UCSD-AML1 (cell line): Measurements from ENCODE around the gene INPP4A.

Experiments
- DNase-seq: peaks from one replicate; lab custom pipeline; 2025; ENCODE audit not compliant: unreplicated experiment; lab: John Stamatoyannopoulos, UW

The INPP4A gene

GRCh38 chr2:98509542-98510321, 65.1 kb downstream of the INPP4A start:
- no peak for DNase-seq

- no peak for DNase-seq
These were observed 65.6 kb downstream of the INPP4A start for GRCh38 chr2:98510322-98510662.

- no peak for DNase-seq
These were observed 67.3 kb downstream of the INPP4A start for GRCh38 chr2:98511981-98512380.

- DNase-seq, result no peak
These were observed 68.0 kb downstream of the INPP4A start for GRCh38 chr2:98512699-98513098.

GRCh38 chr2:98514096-98514639, 69.5 kb downstream of the INPP4A start:
- no peak for DNase-seq

- DNase-seq, result no peak
These were observed 70.2 kb downstream of the INPP4A start for GRCh38 chr2:98514879-98515249.

GRCh38 chr2:98515250-98515991, 70.8 kb downstream of the INPP4A start:
- DNase-seq, result no peak

GRCh38 chr2:98516571-98516970, 71.9 kb downstream of the INPP4A start:
- no peak for DNase-seq

GRCh38 chr2:98517636-98518035, 73.0 kb downstream of the INPP4A start:
- DNase-seq, result no peak

- peak; percentile 49 for DNase-seq
These were observed 73.4 kb downstream of the INPP4A start for GRCh38 chr2:98518101-98518500.

GRCh38 chr2:98519156-98519555, 74.5 kb downstream of the INPP4A start:
- DNase-seq, result no peak

- DNase-seq, result no peak
These were observed 75.2 kb downstream of the INPP4A start for GRCh38 chr2:98519851-98520250.

GRCh38 chr2:98520806-98521205, 76.1 kb downstream of the INPP4A start:
- no peak for DNase-seq

- DNase-seq, result no peak
These were observed 76.6 kb downstream of the INPP4A start for GRCh38 chr2:98521266-98521665.

GRCh38 chr2:98522854-98523253, 78.2 kb downstream of the INPP4A start:
- no peak for DNase-seq

- no peak for DNase-seq
These were observed 79.5 kb downstream of the INPP4A start for GRCh38 chr2:98524168-98524567.

- no peak for DNase-seq
These were observed 83.7 kb downstream of the INPP4A start for GRCh38 chr2:98528349-98528748.

- DNase-seq, result no peak
These were observed 85.5 kb downstream of the INPP4A start for GRCh38 chr2:98530114-98530513.

GRCh38 chr2:98532756-98533155, 88.1 kb downstream of the INPP4A start:
- DNase-seq, result no peak

- DNase-seq, result no peak
These were observed 88.9 kb downstream of the INPP4A start for GRCh38 chr2:98533547-98533946.

- DNase-seq, result no peak
These were observed 90.1 kb downstream of the INPP4A start for GRCh38 chr2:98534761-98535160.

GRCh38 chr2:98535971-98536677, 91.5 kb downstream of the INPP4A start:
- DNase-seq, result no peak
